GM12891 (cell line): ENCODE measurements around the gene TRMU.

Experiments
- PAX5 ChIP-seq: IDR thresholded peaks from 2 replicates; pipeline ENCODE4 v1.6.1; 2011; ENCODE audit warnings: low read length, moderate library complexity, mild to moderate bottlenecking; ENCODE audit not compliant: insufficient read depth, severe bottlenecking
- POLR2A ChIP-seq: IDR thresholded peaks from 2 replicates; pipeline ENCODE4 v1.6.1; 2011; ENCODE audit warnings: low read depth, low read length, control low read depth
- POLR2AphosphoS5 ChIP-seq: IDR thresholded peaks from 2 replicates; pipeline ENCODE4 v1.6.1; 2011; ENCODE audit warnings: low read depth, low read length, control low read depth
- TAF1 ChIP-seq: IDR thresholded peaks from 2 replicates; pipeline ENCODE4 v1.6.1; 2011; ENCODE audit warnings: low read depth, low read length, control low read depth

DNA sequence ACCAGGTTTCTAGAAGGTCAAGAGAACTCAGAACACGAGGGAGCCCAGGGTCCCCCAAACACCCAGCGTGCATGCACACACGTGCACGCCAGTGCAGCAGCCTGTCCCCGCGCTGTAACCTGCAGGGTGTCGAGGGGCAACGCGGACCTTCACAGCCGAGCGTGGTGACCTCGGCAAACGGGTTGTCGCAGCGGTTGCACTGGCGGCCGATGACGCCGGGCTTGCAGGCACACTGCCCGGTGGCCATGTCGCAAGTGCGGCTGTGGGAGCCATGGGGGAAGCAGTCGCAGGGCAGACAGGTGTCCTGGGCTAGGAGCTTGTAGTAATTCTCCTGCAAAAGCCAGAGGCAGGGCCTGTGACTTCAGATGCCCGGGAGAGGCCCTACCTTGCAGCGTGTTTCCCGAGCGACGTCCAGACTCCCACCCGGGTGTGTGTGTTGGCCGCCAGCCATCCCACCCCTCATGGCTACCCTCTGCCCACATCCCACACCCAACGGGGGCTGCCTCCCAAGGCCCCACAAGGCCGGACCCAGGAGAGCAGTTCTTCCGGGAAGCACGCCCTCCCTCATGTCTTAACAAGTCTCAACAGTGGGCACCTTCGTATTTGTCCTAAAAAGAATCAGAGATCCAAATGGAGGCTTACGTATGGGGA, 56.1 kb downstream of the TRMU start:
- TF ChIP-seq TAF1: no peak
- no peak for TF ChIP-seq POLR2A
- TF ChIP-seq PAX5: no peak
- TF ChIP-seq POLR2AphosphoS5: no peak
